GM12878 (cell line): ENCODE data around the gene MBNL1. TPM values are rescaled to one million over a fixed set of nuclear protein-coding genes. Genes with fewer than 3 reads are reported as not detected.

ENCODE experiments used
- ATF2 ChIP-seq: IDR thresholded peaks from 2 replicates; pipeline ENCODE4 v1.6.1; 2012; ENCODE audit warnings: low read length, inconsistent platforms
- ATF7 ChIP-seq: fragments of 450-650 bp; IDR thresholded peaks from 2 replicates; pipeline ENCODE4 v1.6.1; 2016; ENCODE audit warnings: low read depth, mild to moderate bottlenecking
- BCL11A ChIP-seq: IDR thresholded peaks from 2 replicates; pipeline ENCODE4 v1.6.1; 2011; ENCODE audit warnings: low read depth, low read length
- CEBPB ChIP-seq, 2 experiments: fragments of 150-350 bp in 1 of 2; IDR thresholded peaks; 2 replicates each; pipeline ENCODE4 v1.6.1; 2012 to 2014; ENCODE audit warnings: low read depth in 2 of 2, low read length in 2 of 2, borderline replicate concordance in 1 of 2, inconsistent platforms in 1 of 2
- CEBPZ ChIP-seq: fragments of 150-350 bp; IDR thresholded peaks from 2 replicates; pipeline ENCODE4 v1.6.1; 2016; ENCODE audit warnings: low read depth, low read length
- E2F4 ChIP-seq: IDR thresholded peaks from 2 replicates; pipeline ENCODE4 v1.6.1; 2012; ENCODE audit warnings: low read depth, low read length, improper control_type of control experiment
- EED ChIP-seq: sonication (generic); IDR thresholded peaks from 2 replicates; pipeline ENCODE4 v1.6.1; 2016; ENCODE audit warnings: antibody characterized with exemption, low read depth
- ETV6 ChIP-seq, 2 experiments: fragments of 450-650 bp in 1 of 2; IDR thresholded peaks in 1 of 2; conservative IDR thresholded peaks in 1 of 2; 2 replicates each; pipeline ENCODE4 v1.6.1; 2014; ENCODE audit warnings: antibody characterized with exemption in 1 of 2, borderline replicate concordance in 1 of 2, low read depth in 1 of 2, mild to moderate bottlenecking in 1 of 2, moderate library complexity in 1 of 2
- GATAD2B ChIP-seq: fragments of 450-650 bp; conservative IDR thresholded peaks from 2 replicates; pipeline ENCODE4 v1.6.1; 2017; ENCODE audit warnings: low read depth, mild to moderate bottlenecking, moderate library complexity
- PKNOX1 ChIP-seq: fragments of 450-650 bp; IDR thresholded peaks from 2 replicates; pipeline ENCODE4 v1.6.1; 2016; ENCODE audit warnings: mild to moderate bottlenecking
- POLR2AphosphoS2 ChIP-seq: IDR thresholded peaks from 2 replicates; pipeline ENCODE4 v1.6.1; 2011; ENCODE audit warnings: low read depth, mild to moderate bottlenecking, low read length, improper control_type of control experiment, moderate library complexity
- PRDM15 ChIP-seq: fragments of 450-650 bp; formaldehyde crosslinking; IDR thresholded peaks from 2 replicates; pipeline ENCODE4 v1.4.0; 2020; ENCODE audit warnings: mild to moderate bottlenecking, moderate library complexity
- RELA ChIP-seq: fragments of 450-650 bp; IDR thresholded peaks from 2 replicates; pipeline ENCODE4 v1.8.0; 2014; ENCODE audit warnings: borderline replicate concordance; ENCODE audit not compliant: partially characterized antibody
- SREBF1 ChIP-seq: IDR thresholded peaks from 2 replicates; pipeline ENCODE4 v1.6.1; 2012; ENCODE audit warnings: mild to moderate bottlenecking, low read length
- SRF ChIP-seq, 2 experiments: IDR thresholded peaks; 2 replicates each; pipeline ENCODE4 v1.6.1; 2011; ENCODE audit warnings: low read depth in 2 of 2, low read length in 2 of 2, mild to moderate bottlenecking in 1 of 2, moderate library complexity in 1 of 2
- TAF1 ChIP-seq: IDR thresholded peaks from 2 replicates; pipeline ENCODE4 v1.6.1; 2011; ENCODE audit warnings: mild to moderate bottlenecking, low read depth, low read length, borderline replicate concordance
- USF2 ChIP-seq: IDR thresholded peaks from 2 replicates; pipeline ENCODE4 v1.6.1; 2011; ENCODE audit warnings: low read depth, low read length, improper control_type of control experiment, borderline replicate concordance
- ZNF217 ChIP-seq: fragments of 450-650 bp; IDR thresholded peaks from 2 replicates; pipeline ENCODE4 v1.6.1; 2017; ENCODE audit warnings: antibody characterized with exemption, mild to moderate bottlenecking
- polyA plus RNA-seq, 11 experiments: library from polyadenylated mRNA; depleted of rRNA in 4 of 11; unstranded in 6 of 11; stranded (reverse) in 5 of 11; fragments of >200 nt; fragmentation: Nextera tagmentation in 4 of 11; fragmentation: Illumina TruSeq in 1 of 11; extraction: Ambion mirVana in 4 of 11; extraction: Trizol in 1 of 11; gene quantifications; 1 replicate in 1 of 11; 2 replicates in 10 of 11; pipeline versions ENCODE4 v1.2.1 to v1.2.3, GENCODE V29; 2011 to 2016; ENCODE audit warnings: inconsistent platforms in 2 of 11, missing spikeins in 2 of 11, low read depth in 1 of 11
- total RNA-seq, 4 experiments: library from RNA; depleted of rRNA in 3 of 4; stranded (reverse); fragments of >200 nt in 3 of 4; fragmentation: Illumina TruSeq in 1 of 4; extraction: Trizol in 1 of 4; gene quantifications; 2 replicates each; pipeline versions ENCODE4 v1.2.1 to v1.2.3, GENCODE V29; 2013 to 2021

Gene MBNL1
- total and polyA plus RNA-seq, 10 of the 15 experiments (the other 5 are each of a cell fraction or from before 2014, with no cell fraction given): 59.6 to 337 (median 143) TPM

- no peak for TF ChIP-seq PRDM15
- TF ChIP-seq EED: peak; percentile 30; the same call in 1 of the 2 replicates
- TF ChIP-seq E2F4: no peak
- peak in 1 of 2 experiments; percentile 47; a peak in 1 of 4 replicates for TF ChIP-seq ETV6 (conservative IDR thresholded peaks at IDR 0.05 in 1 of 2, IDR thresholded peaks at IDR 0.05 in 1 of 2; ENCODE audit: borderline replicate concordance in 1 of 2, low read depth in 1 of 2)
- TF ChIP-seq TAF1: no peak
- no peak for TF ChIP-seq POLR2AphosphoS2
- no peak for TF ChIP-seq GATAD2B
- TF ChIP-seq SREBF1: no peak
- TF ChIP-seq SRF (IDR thresholded peaks at IDR 0.05; ENCODE audit: low read depth in 2 of 2, low read length in 2 of 2): no peak
- TF ChIP-seq ATF7: peak; percentile 94
- TF ChIP-seq USF2: no peak
- TF ChIP-seq ATF2: peak; percentile 83
- TF ChIP-seq BCL11A: no peak
- TF ChIP-seq PKNOX1: no peak
- peak; percentile 87 for TF ChIP-seq ZNF217
- TF ChIP-seq RELA: no peak
- peak in 1 of 2 experiments; percentile 53; a peak in 1 of 4 replicates for TF ChIP-seq CEBPB (IDR thresholded peaks at IDR 0.05; ENCODE audit: borderline replicate concordance in 1 of 2, low read depth in 2 of 2, low read length in 2 of 2)
- TF ChIP-seq CEBPZ: no peak
Observed at GRCh38 chr3:152257563-152258035, 11.1 kb upstream of the MBNL1 start (continued).
